Effector memory CD4-positive, alpha-beta T cell (primary cell): ENCODE data around the gene CYP4X1.
"Not testable (repeated sequence)": the region's sequence is repeated elsewhere in the genome, so short reads cannot be mapped to it uniquely, and the experiment has no call there.

Experiments used
- DNase-seq, 3 donors: peaks; one replicate each; pipeline ENCODE4 v3.0.0-alpha.2; 2020
- H3K27ac ChIP-seq: 2 replicates; pipeline ENCODE4 v1.7.0; 2013; ENCODE audit warnings: mild to moderate bottlenecking, low read length, moderate library complexity; ENCODE audit not compliant: insufficient read depth, poor library complexity, severe bottlenecking
- H3K27me3 ChIP-seq: replicated peaks from 2 replicates; pipeline ENCODE4 v1.7.0; 2013; ENCODE audit warnings: mild to moderate bottlenecking, low read length; ENCODE audit not compliant: insufficient read depth, control insufficient read depth, poor library complexity, severe bottlenecking
- H3K36me3 ChIP-seq: 2 replicates; pipeline ENCODE4 v1.7.0; 2013; ENCODE audit warnings: mild to moderate bottlenecking, low read length, moderate library complexity; ENCODE audit not compliant: control insufficient read depth, insufficient read depth
- H3K4me1 ChIP-seq: 2 replicates; pipeline ENCODE4 v1.7.0; 2013; ENCODE audit warnings: low read length, mild to moderate bottlenecking; ENCODE audit not compliant: control insufficient read depth, insufficient read depth, poor library complexity, severe bottlenecking
- H3K4me3 ChIP-seq: 2 replicates; pipeline ENCODE4 v1.7.0; 2013; ENCODE audit warnings: low read length, low read depth, mild to moderate bottlenecking; ENCODE audit not compliant: insufficient read depth, poor library complexity, severe bottlenecking
- H3K9me3 ChIP-seq: 2 replicates; pipeline ENCODE4 v1.7.0; 2013; ENCODE audit warnings: mild to moderate bottlenecking, low read length, moderate library complexity; ENCODE audit not compliant: control insufficient read depth

Gene CYP4X1

GRCh38 chr1:47013293-47013692 lies 10.2 kb upstream of the CYP4X1 start:
- DNase-seq, result no peak
- no peak overlapping the region for H3K4me3 ChIP-seq
- no peaks in the 10 kb centered on the region for H3K36me3 ChIP-seq

GRCh38 chr1:47021070-47021469 lies 2.4 kb upstream of the CYP4X1 start:
- H3K9me3 ChIP-seq, result no peaks in the 10 kb centered on the region
- H3K27me3 ChIP-seq, result peaks cover 5% of the 10 kb centered on the region
- no peak overlapping the region for H3K27ac ChIP-seq
- H3K36me3 ChIP-seq, result no peaks in the 10 kb centered on the region
- no peak overlapping the region for H3K4me3 ChIP-seq
- no peak for DNase-seq
- H3K4me1 ChIP-seq, result no peaks in the 10 kb centered on the region

More at GRCh38 chr1:47013293-47013692, 10.2 kb upstream of the CYP4X1 start:
- H3K9me3 ChIP-seq, result no peaks in the 10 kb centered on the region
- no peak overlapping the region for H3K27ac ChIP-seq
- H3K27me3 ChIP-seq, result no peaks in the 10 kb centered on the region
- H3K4me1 ChIP-seq, result no peaks in the 10 kb centered on the region

GRCh38 chr1:47024141-47024801 lies 802 bp downstream of the CYP4X1 start:
- DNase-seq, result no peak
- H3K4me3 ChIP-seq, result no peak overlapping the region

GRCh38 chr1:47030170-47030805 lies 6.8 kb downstream of the CYP4X1 start:
- H3K27me3 ChIP-seq, result no peaks in the 10 kb centered on the region
- DNase-seq, result no peak
- no peak overlapping the region for H3K27ac ChIP-seq
- no peaks in the 10 kb centered on the region for H3K4me1 ChIP-seq
- H3K36me3 ChIP-seq, result no peaks in the 10 kb centered on the region
- no peak overlapping the region for H3K4me3 ChIP-seq
- no peaks in the 10 kb centered on the region for H3K9me3 ChIP-seq

More at GRCh38 chr1:47024141-47024801, 802 bp downstream of the CYP4X1 start:
- Histone ChIP-seq H3K27ac (no peak overlapping the region), H3K27me3 (peaks cover 5% of the 10 kb centered on the region), H3K4me1 (no peaks in the 10 kb centered on the region), H3K9me3 (no peaks in the 10 kb centered on the region), H3K36me3 (no peaks in the 10 kb centered on the region)

- Histone ChIP-seq H3K27ac (no peak overlapping the region), H3K9me3 (no peaks in the 10 kb centered on the region), H3K4me3 (no peak overlapping the region), H3K4me1 (no peaks in the 10 kb centered on the region), H3K36me3 (no peaks in the 10 kb centered on the region), H3K27me3 (no peaks in the 10 kb centered on the region)
- no peak for DNase-seq
Observed at GRCh38 chr1:47031059-47031458, 7.6 kb downstream of the CYP4X1 start.

- no peak overlapping the region for H3K4me3 ChIP-seq
- no peak overlapping the region for H3K27ac ChIP-seq
- H3K36me3 ChIP-seq, result no peaks in the 10 kb centered on the region
- DNase-seq, result no peak
- H3K4me1 ChIP-seq, result no peaks in the 10 kb centered on the region
- no peaks in the 10 kb centered on the region for H3K27me3 ChIP-seq
- no peaks in the 10 kb centered on the region for H3K9me3 ChIP-seq
Observed at GRCh38 chr1:47031585-47031984, 8.1 kb downstream of the CYP4X1 start.

- Histone ChIP-seq H3K9me3 (no peaks in the 10 kb centered on the region), H3K27me3 (no peaks in the 10 kb centered on the region), H3K4me1 (no peaks in the 10 kb centered on the region), H3K36me3 (no peaks in the 10 kb centered on the region), H3K27ac (no peak overlapping the region), H3K4me3 (no peak overlapping the region)
- DNase-seq, result no peak
Observed at GRCh38 chr1:47036764-47037163, 13.3 kb downstream of the CYP4X1 start.

GRCh38 chr1:47059376-47059775 lies 35.9 kb downstream of the CYP4X1 start:
- Histone ChIP-seq H3K27me3 (no peaks in the 10 kb centered on the region), H3K4me1 (no peaks in the 10 kb centered on the region), H3K27ac (no peak overlapping the region), H3K36me3 (no peaks in the 10 kb centered on the region), H3K9me3 (no peaks in the 10 kb centered on the region), H3K4me3 (no peak overlapping the region)
- DNase-seq, result no peak

GRCh38 chr1:47067097-47067594 lies 43.7 kb downstream of the CYP4X1 start, which contains the start of gene CYP4Z1:
Gene CYP4Z1, plus strand, starts transcription at chr1:47067231. Its CDS starts 260 bp downstream, at chr1:47067491.
- Histone ChIP-seq H3K4me1 (no peaks in the 10 kb centered on the region), H3K36me3 (no peaks in the 10 kb centered on the region), H3K9me3 (no peaks in the 10 kb centered on the region), H3K27me3 (no peaks in the 10 kb centered on the region), H3K4me3 (no peak within 1 kb of the TSS), H3K27ac (no peak within 1 kb of the TSS)
- DNase-seq, result no peak

- not testable (repeated sequence) for H3K27me3 ChIP-seq, DNase-seq, H3K4me1 ChIP-seq, H3K36me3 ChIP-seq, H3K4me3 ChIP-seq, H3K9me3 ChIP-seq, H3K27ac ChIP-seq
Observed at GRCh38 chr1:47069080-47069479, 45.6 kb downstream of the CYP4X1 start.
